ENCODE data around the gene SPEM2.

The SPEM2 gene
- total RNA-seq = 0 reads per million in 4 donors

DNA sequence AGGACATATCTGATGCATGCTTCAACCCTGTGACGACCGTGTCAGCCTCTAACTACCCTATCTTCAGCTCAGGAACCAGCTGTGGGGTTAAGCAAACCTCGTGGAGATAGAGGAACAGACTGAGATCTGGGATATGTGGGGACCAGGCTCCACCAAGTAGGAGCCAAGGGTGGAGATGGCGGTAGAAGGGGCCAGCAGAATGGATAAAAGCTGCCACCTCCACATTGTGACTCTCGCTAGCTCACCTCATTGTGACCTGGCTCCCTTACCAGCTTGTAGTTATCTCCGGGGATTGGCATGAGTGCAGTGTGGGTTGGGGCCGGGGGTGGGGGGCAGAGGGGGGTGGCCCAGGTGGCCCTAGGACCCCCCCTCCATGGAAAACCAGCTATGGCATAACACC is at the start of gene SPEM2:
TSS of gene SPEM2 (plus strand) at position 301 of the 400 bp plus-strand sequence. CDS start at position 374, 73 bp downstream.
- no peak for DNase-seq

- DNase-seq = no peak
These were observed 46.3 kb upstream of the SPEM2 start for GRCh38 chr17:7379134-7379533.

GRCh38 chr17:7380321-7380720 is 45.1 kb upstream of the SPEM2 start:
- DNase-seq = no peak

DNA sequence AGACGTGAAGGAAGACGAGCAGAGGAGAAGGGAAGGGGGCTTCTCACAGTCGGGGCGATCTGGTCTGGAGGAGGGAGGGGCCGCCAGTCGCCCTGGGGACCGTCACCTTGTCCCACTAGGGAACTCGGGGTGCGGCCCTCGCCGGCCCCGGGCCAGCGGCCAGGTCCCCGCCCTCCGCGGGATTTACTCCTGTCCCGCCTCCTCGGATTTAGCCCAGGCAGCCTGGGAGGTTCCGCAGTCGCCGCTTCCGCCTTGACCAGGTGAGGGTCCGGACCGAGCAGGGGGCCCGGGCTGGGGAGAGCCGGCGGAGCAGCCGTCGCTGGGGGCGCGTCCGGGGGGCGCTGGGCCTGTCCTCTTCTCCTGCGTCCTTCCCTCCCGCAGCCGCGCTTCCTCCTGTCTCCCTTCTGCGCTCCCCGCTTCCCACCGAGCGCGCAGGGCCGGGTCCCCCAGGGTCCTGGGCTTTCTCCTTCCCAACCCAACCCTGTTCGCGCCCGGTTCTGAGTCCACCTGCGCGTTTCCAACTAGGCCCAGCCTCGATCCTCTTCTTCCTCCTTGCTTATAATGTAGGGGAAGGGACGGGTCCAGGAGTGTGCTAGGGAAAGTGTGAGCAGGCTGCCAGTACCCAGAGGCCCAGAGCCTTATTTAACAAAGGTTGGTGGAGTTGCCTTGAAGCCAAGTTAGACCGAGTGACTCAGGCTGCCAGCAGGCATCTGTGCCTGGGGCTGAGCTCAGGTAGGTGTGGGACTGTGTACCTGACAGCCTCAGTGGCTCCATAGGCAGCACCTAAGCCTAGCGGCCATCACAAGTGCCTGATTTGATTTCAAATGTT is 44.3 kb upstream of the SPEM2 start, which contains the start of gene TNK1:
TSS of gene TNK1 (plus strand) at position 235 of the 829 bp plus-strand sequence. CDS start 1,838 bp downstream, outside the sequence.
- DNase-seq = no peak

DNA sequence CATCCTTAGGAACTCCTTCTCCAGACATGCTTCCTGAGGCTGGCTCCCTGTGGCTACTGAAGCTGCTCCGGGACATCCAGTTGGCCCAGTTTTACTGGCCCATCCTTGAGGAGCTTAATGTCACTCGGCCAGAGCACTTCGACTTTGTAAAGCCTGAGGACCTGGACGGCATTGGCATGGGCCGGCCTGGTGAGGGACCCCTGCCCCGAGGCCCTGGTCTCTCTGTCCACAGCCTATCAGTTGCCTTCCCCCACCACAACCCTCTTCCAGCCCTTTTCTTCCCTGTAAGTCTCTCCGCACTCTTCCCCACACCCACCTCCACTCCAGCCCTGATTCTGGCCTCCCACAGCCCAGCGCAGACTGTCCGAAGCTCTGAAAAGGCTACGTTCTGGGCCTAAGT is 42.5 kb upstream of the SPEM2 start:
- no peak for DNase-seq

DNA sequence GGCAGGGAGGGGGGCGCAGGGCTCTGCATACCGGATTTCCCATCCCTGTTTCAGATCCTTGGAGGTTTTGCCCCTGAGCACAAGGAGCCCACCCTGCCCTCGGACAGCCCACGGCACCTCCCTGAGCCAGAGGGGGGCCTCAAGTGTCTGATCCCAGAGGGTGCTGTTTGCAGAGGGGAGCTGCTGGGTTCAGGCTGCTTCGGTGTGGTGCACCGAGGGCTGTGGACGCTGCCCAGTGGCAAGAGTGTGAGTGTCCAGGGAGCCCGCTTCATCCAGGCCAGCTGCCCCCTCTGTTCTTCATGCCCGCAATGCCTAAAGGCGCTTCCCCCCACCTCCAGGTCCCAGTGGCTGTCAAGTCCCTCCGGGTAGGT is 42.1 kb upstream of the SPEM2 start:
- no peak for DNase-seq

GRCh38 chr17:7383742-7384488 is 41.5 kb upstream of the SPEM2 start:
- peak; percentile 62 to 82 (median 76) for DNase-seq

GRCh38 chr17:7384489-7385081 is 40.8 kb upstream of the SPEM2 start:
- no peak for DNase-seq

- no peak for DNase-seq
These were observed 36.6 kb upstream of the SPEM2 start for GRCh38 chr17:7388856-7389255.

- DNase-seq = no peak
These were observed 35.2 kb upstream of the SPEM2 start for GRCh38 chr17:7389924-7390910.

DNA sequence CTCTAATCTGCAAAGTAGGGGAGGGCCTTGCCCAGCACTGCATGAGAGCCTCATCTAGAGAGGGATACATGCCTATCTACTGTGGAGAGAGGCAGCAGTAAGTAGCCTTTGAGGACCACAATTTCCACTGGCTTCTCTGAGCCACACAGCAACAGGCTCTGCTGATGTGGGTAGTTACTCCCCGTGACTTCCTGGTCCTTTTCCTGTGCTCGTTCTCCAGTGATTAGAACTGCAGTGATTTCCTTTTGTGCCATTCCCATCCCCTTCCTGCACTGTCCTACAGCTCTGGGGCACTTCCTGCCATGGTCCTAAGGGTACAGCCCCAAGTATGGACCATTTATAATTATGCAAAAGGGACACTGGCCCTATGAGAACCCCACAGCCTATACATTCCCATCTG is 34.1 kb upstream of the SPEM2 start:
- no peak for DNase-seq

GRCh38 chr17:7392696-7393612 is 32.5 kb upstream of the SPEM2 start:
- no peak for DNase-seq

GRCh38 chr17:7393613-7394451 is 31.6 kb upstream of the SPEM2 start:
- DNase-seq = peak; percentile 60 to 74 (median 68)

DNA sequence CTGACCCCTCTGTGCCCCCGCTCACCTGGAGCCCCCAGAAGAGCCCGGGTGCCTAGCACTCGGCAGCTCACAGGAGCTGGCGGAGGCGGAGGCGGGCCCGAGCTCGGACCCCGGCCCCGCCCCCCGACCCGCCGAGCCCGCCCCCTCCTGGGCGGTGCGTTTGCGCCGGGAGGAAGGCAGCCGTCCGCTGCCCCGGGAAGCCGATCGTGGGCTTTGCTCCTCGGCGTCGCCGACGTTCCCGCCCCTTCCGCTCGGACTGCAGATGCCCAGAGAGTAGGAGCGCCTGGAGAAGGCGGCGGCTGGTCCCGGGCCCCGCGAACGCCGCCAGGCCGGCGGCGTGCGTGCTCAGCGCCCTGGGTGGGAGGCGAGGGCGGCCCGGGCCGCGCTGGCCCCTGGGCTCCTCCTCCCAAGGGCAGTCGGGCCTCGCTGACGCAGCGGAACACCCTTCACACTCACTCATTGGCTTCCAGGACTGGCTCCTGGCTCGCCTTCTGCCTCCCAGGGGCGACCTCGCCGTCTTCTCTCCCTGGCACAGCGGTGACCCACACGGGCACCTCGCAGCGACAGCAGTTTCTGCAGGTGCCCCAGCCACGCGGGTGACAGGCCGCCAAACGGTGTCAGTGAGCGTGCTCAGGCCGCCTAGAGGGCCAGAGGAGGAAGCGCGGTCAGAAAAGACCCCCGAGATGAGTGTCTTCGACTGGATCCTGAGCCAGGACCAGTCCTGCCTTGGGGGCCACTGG is 30.8 kb upstream of the SPEM2 start, which contains the start of gene PLSCR3:
TSS of gene PLSCR3 (minus strand) at position 74 of the 740 bp plus-strand sequence. CDS start 415 bp downstream, outside the sequence.
- DNase-seq = peak; percentile 67 to 81 (median 72)

DNA sequence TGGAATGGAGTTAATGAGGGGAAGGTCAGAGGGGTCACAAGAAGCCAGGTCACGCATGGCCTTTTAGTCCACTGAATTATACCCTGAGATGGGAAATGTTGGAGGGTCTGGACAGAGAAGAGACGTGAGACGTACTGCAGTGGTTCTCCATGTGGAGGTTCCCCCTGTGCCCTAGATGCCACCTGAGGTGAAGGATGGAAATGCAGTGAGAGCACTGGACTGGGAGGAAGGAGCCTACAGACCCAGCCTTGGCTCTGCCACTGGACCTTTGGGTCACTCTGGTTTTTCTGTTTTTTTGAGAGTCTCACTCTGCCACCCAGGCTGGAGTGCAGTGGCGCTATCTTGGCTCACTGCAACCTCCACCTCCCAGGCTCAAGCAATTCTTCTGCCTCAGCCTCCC is 29.3 kb upstream of the SPEM2 start:
- no peak for DNase-seq

DNA sequence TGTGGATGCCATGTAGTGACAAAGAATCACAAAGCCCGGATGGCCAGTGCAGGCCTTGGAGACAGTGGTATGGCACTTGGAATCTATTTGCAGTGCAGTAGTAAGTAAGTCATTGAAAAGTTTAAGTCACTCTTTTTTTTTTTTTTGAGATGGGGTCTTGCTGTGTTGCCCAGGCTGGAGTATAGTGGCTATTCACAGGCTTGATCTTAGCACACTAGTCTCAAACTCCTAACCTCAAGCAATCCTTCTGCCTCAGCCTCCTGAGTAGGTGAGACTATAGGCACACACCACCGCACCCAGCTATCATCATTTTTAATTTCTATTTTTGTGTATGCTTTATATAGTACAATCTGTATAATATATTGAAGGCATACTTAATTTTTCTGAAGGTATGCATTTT is 26.8 kb upstream of the SPEM2 start:
- DNase-seq = no peak

DNA sequence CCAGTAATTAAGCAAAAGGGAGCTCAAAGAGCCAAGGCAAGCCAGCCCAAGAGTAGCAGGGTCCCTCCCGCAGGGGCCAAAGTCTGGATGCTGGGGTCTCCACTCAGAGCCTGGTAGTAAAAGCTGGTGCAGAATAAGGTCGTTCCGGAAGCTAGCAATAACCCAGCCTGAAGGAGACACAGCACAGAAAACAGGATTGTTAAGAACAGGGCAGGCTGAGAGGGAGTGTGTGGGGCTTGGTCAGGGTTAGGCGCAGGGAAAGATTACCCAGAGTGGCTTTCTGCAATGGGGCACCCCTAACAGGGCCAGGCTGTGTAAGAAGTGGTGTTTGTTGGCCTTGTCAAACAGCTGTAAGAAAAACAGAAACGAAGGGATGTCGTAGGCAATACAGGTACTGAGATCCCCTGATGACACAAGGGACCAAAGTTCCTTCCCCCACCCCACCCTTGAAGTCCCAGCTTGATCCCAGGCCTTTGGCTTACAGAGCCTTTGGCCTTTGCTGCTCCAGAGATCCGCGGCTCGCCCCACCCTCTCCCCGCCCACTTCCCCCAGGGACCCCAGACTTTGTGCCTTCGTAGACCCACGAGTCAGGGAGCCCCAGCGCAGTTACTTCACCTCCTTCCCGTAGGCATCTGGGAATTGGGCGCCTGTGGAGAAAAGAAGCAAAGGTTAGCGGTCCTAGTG is 22.2 kb upstream of the SPEM2 start:
- DNase-seq = no peak

GRCh38 chr17:7403727-7403976 is 21.8 kb upstream of the SPEM2 start:
- no peak for DNase-seq
